HG02852 (cell line): ENCODE data around the gene RAP1GAP2.

Source experiments
- ATAC-seq: cut with Tn5 transposase; IDR thresholded peaks from one replicate; pipeline ENCODE4 v1.9.1; 2021; ENCODE audit warnings: mild to moderate bottlenecking, moderate library complexity; ENCODE audit not compliant: unreplicated experiment

Gene RAP1GAP2

DNA sequence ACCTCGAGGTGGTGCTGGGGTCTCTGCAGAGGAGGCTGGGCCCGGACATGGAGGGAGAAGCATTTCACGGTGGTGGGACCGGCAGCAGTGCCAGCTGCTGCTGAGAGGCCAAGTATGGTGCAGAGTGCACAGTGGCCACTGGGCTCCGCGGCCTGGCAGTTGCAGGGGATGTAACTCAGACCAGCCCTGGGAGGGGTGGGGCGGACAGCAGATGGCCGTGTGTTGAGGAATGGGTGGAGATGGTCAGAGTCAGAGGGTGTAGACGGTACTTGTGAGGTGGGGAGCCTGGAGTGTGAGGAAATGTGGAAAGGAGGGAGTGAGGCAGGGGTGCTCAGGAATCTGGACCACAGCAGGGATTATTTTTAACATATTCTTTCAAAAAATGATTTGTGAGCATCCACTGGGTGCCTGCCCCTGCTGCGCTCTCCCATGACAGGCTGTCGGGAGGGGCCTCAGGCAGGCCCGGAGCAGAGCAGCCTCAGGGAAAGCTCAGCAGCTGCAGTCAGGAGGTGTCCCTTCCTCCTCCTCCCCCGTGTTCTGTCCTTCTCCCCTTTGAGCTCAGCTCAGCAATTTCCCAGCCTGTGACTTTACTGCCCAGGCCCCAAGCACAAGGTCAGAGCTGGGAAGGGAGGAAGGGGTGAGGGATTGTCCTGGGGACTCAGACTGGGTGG, 113.1 kb downstream of the RAP1GAP2 start:
- ATAC-seq, result no peak

DNA sequence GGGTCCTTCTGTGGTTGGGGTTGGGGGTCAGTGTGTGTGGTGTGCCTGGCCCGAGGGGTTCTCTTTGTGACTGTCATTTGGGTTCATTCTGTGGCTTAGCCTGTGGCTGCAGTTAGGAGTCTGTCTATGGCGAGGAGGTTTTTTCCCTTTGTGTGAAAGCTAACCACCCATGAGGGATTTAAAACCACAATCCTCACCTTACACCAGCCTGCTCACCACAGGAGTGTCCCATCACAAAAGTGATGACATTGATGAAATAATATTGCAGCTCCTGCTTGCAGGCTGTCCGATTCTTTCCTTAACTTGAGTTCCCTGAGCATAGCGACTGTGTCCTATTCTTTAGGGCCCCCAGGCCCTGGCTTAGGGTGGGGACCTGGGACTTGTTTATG, 113.6 kb downstream of the RAP1GAP2 start:
- no peak for ATAC-seq

DNA sequence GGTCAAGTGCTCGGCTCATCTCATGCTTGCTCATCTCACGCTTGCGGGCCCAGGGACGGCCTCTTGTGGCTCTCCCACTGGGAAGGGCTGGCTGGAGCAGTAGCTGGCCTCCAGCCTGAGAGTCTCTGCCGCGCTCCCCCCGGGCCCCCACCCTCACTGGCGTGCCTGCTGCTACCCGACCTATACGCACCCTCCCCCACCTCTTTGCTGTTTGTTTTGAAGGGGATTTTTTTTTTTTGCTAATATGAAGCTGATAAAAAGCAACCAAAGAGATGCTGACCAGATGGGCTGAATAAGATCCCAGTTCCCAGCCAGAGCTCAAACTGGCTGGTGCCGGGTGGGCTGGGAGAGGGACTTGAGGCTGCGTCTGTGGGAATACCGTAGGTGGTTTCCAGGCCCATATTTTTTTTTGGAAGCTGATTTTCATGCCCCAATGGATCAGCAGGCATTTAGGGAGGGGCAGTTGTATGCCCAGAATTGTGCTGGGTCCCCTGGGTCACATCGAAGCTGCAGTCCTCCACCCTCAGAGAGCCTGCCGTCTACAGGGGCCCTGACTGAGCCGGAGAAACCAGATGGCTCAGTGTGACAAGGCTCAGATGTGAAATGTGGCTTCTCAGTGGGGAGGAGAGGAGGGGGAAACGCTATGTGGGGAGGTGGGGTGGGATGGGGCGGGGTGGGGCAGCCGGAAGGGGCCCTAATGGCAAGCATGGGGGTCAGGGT, 115.0 kb downstream of the RAP1GAP2 start:
- no peak for ATAC-seq

DNA sequence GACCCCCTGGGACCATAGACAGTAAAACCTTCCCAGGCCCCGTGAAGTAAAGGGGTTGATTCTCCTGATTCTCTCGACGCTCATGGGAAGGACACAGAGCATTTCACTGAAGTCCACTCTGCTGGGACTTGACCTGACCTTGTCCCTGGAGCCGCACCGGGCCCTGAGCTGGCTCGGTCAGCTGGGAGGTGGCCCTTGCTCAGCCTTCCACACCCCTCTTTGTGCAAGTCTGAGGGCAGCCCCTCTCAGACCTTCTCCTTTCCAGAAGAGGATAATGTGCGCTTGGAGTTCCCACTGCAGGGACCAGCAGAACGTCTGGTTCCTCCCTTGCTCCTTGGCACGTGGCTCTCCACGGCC, 115.5 kb downstream of the RAP1GAP2 start:
- ATAC-seq, result no peak

DNA sequence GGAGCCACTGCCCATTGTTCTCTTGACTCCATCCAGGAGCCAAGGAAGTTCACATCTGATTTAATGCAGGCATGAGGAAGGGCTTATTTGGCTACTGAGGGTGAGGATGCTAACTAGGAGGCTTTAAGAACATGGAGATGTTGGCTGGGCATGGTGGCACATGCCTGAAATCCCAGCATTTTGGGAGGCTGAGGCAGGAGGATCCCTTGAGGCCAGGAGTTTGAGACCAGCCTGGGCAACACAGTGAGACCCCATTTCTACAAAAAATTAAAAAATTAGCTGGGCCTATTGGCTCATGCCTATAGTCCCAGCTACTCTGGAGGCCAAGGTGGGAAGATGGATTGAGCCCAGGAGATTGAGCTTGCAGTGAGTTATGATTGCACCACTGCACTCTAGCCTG, 116.5 kb downstream of the RAP1GAP2 start:
- ATAC-seq, result no peak

DNA sequence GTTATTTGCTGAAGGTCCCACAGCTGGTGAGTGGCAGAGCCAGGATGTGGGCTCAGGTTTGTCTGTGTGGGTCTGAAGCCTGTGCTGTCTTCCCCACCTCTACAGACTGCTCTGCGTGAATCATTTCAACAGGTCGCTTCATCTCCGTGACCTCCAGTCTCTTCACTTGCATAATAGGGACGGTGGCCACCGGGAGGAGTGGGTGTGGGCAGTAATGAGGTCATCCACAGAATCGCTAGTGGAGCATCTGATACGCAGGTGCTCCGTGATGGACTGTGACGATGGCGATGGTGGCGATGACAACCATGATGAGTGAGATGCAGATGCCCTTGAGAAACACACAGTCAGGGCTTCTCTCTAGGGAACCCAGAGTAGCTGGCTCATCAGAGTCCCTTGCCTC, 120.2 kb downstream of the RAP1GAP2 start:
- no peak for ATAC-seq

DNA sequence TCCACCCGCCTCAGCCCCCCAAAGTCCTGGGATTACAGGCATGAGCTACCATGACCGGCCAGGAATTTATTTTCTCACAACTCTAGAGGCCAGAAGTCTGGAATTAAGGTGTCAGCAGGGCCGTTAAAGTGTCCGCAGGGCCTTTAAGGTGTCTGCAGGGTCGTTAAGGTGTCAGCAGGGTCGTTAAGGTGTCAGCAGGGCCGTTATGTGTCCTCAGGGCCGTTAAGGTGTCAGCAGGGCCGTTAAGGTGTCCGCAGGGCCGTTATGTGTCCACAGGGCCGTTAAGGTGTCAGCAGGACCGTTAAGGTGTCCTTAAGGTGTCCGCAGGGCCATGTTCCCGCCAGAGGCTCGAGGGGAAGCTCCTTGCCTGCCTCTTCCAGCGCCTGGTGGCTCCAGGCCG, 125.2 kb downstream of the RAP1GAP2 start:
- no peak for ATAC-seq

DNA sequence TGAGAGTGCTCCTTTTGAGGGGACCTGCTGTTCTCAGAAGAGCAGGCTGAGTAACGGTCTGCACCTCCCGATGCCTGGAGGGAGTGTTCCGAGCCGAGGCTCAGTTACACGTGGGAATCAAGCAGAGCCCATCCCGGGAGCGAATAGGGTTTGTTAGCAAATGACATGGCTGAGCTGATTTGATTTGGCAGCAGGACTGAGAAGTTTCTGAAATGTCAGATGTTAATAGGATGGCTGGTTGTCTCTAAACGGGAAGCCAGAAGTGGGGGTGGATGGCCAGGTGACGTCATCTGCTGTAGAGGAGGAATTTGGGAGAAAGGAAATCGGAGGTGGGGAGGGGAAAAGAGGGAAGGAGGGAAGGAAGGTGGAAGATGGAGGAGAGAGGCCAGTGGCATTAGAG, 128.0 kb downstream of the RAP1GAP2 start:
- ATAC-seq, result no peak

DNA sequence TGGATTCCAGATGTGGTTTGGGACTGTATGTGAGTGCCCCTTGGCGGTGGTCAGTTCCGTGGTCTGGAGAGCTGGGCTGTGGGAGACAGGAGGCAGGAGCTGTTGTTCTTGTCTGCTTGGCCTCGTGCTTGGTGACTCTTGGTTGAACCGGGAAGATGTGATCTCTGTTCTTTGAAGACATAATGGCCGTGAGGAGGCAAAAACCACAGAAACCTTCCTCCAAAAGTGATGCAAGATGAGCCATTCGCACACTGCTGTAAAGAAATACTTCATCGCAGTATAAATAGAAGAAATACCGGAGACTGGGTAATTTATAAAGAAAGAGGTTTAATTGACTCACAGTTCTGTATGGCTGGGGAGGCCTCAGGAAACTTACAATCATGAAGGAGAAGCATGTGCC, 128.8 kb downstream of the RAP1GAP2 start:
- no peak for ATAC-seq

DNA sequence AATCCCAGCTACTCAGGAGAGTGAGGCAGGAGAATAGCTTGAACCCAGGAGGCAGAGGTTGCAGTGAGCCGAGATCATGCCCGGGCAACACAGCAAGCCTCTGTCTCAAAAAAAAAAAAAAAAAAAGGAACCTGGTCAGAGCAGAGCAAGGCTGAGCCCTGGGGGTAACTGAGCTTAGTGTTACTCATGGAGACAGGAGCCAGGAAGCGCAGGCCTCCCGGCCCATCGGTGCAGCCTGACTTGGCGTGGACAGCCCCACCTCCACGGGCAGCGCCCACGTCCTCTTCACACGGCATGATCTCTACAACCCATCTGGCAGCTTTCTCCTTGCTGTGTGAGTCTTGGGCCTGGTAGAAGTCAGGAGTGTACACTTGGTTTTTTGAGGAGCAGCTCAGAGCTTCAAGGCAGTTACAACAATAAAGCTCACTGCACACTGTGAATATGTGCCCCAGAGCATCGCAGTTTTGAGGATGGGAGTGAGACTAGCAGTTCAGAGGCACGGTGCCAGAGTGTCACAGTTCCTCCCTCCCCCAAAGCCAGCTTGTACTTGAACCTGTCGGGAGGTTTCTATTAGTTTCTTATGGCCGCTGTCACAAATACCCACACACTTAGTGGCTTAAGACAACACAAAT, 129.9 kb downstream of the RAP1GAP2 start:
- ATAC-seq, result no peak

DNA sequence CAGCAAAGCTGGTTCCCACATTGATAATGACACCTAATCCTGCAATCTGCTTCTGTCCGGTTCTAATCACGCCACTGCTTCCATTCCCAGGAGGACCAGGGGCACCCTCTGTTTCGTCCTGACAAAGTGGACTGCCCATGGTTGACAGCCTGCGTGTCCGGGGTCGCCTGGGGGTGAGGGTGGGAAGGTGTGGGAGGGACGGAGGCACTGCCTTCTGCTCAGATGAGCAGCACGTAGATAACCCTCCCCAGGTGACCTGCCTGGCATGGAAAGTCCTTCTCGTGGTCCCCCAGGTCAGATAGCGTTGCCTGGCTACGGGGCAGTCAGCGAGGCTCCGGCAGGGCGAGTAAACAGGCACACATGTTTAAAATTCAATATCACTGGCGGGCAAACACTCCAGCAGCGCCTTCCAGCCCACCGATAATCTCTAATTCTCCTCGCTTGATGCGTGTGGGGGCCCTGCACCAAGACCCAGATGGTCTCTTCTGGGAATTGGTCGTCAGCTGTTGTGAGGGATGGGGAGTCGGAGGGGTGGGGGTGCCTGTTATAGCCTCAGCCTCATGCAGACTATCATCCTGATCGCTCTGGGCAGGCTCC, 132.2 kb downstream of the RAP1GAP2 start:
- no peak for ATAC-seq

DNA sequence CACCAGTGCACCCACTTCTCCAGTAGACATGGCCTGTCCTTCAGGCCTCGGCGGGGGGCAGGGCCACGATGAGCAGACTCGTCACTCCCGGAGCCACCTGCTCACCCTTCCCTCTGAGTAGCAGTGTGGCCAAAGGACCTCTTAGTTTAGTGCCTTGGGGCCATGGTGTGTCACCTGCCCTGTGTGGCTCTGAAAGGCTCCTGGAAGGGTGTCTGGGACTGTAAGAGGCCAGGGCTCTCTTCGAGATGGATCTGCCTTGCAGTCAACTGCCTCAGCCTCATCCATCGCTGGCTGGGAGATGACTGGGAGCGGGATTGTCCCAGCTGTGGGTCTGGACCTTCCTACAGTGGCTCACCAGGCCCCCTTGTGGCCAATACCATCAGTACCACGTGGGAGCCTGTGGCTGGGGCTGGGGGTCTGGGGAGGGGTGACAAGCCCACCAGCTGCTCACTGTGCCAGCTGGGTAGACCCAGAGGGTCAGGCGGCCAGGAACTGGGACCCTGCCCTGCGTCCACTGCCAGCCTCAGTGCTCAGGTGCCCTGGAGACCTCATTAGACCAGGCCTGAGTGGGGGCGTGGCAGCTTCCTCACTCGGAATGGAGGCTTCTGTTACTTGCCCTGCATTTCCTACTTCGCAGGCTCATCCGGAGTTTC, 133.8 kb downstream of the RAP1GAP2 start:
- ATAC-seq, result no peak

DNA sequence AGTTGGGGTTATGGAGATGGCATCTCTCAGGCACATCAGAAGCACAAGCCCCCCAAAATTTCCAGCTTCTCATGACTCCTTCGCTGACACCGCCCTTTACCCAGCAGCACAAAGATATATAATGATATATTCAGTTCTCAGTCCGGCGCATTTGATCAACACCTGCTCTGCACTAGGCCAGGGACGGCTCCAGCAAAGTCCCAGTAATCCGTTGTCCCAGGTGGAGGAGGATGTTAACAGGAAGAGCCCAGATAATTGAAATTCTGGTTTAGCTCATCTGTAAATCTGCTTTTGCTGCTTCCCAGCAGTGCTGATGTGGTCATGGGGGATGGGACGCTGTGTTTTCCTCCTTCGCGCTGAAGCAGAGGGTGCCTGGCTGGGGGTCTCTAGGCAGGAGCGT, 135.6 kb downstream of the RAP1GAP2 start:
- no peak for ATAC-seq

DNA sequence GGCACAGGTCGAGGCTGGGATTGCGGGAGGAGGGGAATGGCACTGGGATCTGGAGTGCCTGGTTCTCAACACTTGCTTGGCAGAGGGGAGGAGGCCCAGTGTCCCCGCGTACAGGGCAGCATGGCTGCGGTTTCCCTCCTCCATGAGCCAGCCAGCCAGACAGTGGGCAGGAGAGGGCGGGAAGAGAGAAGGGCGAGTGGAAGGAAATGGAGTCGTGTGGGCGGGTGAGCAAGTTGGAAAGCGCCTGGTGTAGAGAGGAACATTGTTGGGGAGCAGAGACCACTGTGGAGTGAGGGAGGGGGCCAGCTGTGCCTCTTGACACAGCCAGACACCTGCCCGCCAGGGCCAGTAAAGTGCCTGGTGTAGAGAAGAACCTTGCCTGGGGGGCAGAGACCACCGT, 136.7 kb downstream of the RAP1GAP2 start:
- no peak for ATAC-seq

DNA sequence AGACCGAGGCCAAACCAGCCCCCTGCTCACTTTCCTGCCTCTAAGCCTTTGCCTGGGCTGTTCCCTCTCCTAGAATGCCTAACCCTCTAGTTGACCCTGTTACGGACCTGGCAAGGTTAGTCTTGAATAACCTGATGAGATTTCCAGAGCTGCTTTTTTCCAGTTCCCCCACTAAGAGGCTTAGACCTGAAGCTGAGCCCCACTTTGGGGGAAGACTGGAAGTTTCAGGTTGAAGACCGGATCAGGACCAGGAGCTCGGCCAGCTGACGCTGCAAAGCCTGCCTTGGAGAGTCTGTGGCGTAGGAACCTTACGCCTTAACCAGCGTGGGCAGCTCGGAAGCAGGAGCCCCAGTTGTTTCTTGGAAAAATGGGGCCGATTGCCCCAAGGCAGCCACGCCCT, 137.4 kb downstream of the RAP1GAP2 start:
- no peak for ATAC-seq

DNA sequence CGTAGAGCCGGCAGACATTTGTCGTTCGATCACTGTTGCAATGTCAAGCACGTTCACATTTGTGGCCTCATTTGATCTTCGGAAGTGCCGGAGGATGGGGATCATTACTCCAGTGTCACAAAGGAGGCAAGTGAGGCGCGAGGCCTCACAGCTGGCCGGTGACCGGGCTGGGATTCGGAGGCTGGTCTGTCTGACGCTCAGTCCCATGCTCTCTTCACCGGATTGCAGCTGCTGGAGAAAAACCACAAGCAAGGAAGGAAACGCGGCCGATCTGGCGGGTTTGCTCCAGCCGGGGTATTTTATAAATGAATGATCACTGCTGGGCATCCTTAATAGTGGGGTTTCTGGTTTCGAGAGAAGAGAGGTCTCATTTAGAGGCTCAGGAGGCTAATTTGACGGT, 139.4 kb downstream of the RAP1GAP2 start:
- ATAC-seq, result no peak

DNA sequence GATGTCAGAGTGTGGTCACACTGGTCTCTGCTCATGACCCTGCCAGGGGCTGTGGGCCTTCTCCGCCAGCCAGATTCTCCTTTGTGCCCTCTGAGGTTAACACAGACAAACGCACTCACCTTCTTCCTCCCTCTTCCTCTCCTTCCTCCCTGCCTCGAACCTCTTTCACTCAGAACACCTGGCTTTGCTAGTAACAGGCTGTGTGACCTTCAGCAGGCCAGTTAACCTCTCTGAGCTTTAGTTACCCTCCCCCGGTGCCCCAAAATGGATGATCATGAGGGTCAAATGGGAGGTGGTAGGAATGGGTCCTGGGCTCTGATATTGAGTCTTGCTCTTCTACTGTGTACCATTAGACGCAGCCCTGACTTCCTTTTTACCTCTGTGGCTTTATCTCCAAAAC, 140.1 kb downstream of the RAP1GAP2 start:
- no peak for ATAC-seq

DNA sequence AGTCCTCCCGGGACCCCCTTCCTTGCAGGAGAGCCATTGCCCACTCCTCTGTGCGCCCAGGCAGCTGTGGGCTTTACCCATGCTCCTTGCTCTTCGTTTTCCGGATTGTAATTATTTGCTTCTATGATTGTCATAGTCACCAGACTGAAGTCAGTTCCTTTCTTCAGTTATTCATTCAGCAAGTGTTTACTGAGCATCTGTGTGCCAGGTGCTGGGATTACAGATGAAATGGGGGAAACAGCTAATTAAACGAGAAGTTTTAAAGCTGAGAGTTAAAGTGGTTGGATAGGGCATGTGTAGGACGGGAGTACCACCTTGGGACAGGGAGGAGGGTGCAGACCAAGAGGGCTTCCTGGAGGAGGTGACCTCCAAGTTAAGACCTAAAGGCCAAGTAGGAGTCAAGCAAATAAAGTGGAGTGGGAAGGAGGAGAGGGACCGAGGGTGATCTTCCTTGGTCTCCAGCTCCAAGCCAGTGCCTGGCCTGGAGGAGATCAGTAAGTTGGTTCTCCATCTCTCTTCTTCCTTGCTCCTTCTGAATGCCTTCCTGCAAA, 140.6 kb downstream of the RAP1GAP2 start:
- ATAC-seq, result no peak

DNA sequence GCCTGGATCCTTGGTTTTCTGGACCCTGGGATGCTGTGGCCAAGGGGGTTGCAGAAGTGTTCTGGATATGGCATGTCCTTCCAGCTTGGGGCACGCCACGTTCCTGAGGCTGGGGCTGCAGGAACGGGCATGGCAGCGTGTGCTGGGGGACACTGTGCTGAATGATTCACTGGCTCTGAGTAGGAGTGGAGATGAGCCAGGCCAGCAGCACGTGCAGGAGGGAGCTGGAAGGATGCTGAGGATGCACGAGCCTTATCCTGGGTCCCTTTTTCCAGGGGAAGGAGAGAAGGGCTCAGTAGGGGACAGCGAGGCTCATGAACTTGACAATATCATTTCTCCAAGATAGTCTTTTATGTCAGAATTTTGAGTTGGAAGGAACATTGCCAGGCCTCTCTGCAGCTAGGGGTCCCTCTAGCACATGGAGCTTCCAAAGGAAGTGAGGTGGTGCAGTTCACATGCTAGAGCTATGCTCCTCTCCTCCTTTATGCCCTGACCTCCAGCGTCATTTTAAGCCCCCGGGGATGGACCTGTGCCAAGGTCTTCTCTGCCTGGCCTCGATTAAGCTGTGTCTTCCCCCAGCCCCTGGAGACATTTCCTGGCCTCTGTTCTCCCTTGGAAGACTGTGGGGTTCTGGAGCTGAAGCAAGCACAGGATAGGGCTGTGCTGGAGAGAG, 141.2 kb downstream of the RAP1GAP2 start:
- no peak for ATAC-seq

DNA sequence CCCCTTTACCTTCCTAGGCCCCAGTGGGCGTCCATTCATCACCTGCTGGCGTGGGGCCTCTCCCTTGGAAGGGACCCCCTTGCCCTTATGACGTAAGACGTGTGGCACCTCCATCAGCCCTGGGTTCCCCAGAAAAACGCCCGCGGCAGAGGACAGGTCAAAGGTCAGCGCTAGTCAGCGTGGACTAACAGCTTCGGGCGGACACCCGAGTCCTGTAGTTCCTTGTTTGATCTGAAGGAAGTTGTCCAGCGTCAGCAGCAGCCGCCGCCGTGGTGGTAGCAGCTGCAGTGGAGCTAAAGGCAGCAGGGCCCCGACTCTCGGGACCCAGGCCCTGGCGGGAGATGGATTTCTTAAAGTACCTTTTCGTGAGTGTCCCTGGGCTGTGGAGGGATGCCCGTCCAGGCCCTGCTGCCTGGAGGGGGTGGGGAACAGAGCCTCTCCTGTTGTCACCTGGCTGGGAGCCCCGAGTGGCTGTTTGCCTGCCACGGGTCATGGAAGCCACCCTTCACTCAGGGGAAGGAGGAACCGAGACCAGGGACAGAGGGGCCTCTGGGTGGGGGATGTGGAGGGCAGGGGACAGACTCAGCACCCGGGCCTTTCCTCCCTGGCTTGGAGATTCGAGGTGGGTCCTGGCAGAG, 143.6 kb downstream of the RAP1GAP2 start:
- no peak for ATAC-seq
